HL-60 (cell line): ENCODE data around the gene IL17RD.

ENCODE experiments used
- DNase-seq, 2 experiments: peaks; one replicate each; pipeline ENCODE4 v3.0.0-alpha.2; 2010 to 2020; ENCODE audit warnings: low read depth in 1 of 2, low spot score in 1 of 2
- H3K27ac ChIP-seq: fragments of 250-450 bp; sonication (Bioruptor Pico); replicated peaks from 2 replicates; pipeline ENCODE4 v1.5.1; 2020; ENCODE audit warnings: mild to moderate bottlenecking, moderate library complexity
- H3K27me3 ChIP-seq: fragments of 250-450 bp; sonication (Bioruptor Pico); 2 replicates; pipeline ENCODE4 v1.5.1; 2021; ENCODE audit warnings: mild to moderate bottlenecking, moderate library complexity; ENCODE audit not compliant: insufficient read depth, poor library complexity, severe bottlenecking
- H3K4me3 ChIP-seq: replicated peaks from 2 replicates; pipeline ENCODE4 v1.5.1; 2011; ENCODE audit warnings: mild to moderate bottlenecking, control low read depth, low read length; ENCODE audit not compliant: insufficient read depth
- CTCF ChIP-seq: IDR thresholded peaks from one replicate; pipeline ENCODE4 v1.5.1; 2011; ENCODE audit warnings: low read length, control low read depth, inconsistent platforms; ENCODE audit not compliant: insufficient read depth
- GABPA ChIP-seq: IDR thresholded peaks from 2 replicates; pipeline ENCODE4 v1.6.1; 2012; ENCODE audit warnings: low read depth
- POLR2AphosphoS5 ChIP-seq: IDR thresholded peaks from 2 replicates; pipeline ENCODE4 v1.6.1; 2012; ENCODE audit warnings: low read depth
- SPI1 ChIP-seq: IDR thresholded peaks from 2 replicates; pipeline ENCODE4 v1.6.1; 2012; ENCODE audit warnings: low read depth, mild to moderate bottlenecking, borderline replicate concordance
- TF ChIP-seq, protein P1 (sequence below): IDR thresholded peaks from 2 replicates; pipeline ENCODE4 v1.6.1; 2012; ENCODE audit warnings: low read depth; ENCODE audit not compliant: insufficient replicate concordance

IL17RD gene

GRCh38 chr3:57155310-57155643, 9.9 kb downstream of the IL17RD start:
- no peak overlapping the region for H3K27ac ChIP-seq
- peaks cover 9% of the 10 kb centered on the region for H3K27me3 ChIP-seq
- TF ChIP-seq, protein P1, sequence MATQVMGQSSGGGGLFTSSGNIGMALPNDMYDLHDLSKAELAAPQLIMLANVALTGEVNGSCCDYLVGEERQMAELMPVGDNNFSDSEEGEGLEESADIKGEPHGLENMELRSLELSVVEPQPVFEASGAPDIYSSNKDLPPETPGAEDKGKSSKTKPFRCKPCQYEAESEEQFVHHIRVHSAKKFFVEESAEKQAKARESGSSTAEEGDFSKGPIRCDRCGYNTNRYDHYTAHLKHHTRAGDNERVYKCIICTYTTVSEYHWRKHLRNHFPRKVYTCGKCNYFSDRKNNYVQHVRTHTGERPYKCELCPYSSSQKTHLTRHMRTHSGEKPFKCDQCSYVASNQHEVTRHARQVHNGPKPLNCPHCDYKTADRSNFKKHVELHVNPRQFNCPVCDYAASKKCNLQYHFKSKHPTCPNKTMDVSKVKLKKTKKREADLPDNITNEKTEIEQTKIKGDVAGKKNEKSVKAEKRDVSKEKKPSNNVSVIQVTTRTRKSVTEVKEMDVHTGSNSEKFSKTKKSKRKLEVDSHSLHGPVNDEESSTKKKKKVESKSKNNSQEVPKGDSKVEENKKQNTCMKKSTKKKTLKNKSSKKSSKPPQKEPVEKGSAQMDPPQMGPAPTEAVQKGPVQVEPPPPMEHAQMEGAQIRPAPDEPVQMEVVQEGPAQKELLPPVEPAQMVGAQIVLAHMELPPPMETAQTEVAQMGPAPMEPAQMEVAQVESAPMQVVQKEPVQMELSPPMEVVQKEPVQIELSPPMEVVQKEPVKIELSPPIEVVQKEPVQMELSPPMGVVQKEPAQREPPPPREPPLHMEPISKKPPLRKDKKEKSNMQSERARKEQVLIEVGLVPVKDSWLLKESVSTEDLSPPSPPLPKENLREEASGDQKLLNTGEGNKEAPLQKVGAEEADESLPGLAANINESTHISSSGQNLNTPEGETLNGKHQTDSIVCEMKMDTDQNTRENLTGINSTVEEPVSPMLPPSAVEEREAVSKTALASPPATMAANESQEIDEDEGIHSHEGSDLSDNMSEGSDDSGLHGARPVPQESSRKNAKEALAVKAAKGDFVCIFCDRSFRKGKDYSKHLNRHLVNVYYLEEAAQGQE = no peak
- TF ChIP-seq SPI1 = no peak
- no peak for TF ChIP-seq CTCF
- no peak for TF ChIP-seq POLR2AphosphoS5
- TF ChIP-seq GABPA = no peak
- no peak overlapping the region for H3K4me3 ChIP-seq
- DNase-seq = no peak

DNA sequence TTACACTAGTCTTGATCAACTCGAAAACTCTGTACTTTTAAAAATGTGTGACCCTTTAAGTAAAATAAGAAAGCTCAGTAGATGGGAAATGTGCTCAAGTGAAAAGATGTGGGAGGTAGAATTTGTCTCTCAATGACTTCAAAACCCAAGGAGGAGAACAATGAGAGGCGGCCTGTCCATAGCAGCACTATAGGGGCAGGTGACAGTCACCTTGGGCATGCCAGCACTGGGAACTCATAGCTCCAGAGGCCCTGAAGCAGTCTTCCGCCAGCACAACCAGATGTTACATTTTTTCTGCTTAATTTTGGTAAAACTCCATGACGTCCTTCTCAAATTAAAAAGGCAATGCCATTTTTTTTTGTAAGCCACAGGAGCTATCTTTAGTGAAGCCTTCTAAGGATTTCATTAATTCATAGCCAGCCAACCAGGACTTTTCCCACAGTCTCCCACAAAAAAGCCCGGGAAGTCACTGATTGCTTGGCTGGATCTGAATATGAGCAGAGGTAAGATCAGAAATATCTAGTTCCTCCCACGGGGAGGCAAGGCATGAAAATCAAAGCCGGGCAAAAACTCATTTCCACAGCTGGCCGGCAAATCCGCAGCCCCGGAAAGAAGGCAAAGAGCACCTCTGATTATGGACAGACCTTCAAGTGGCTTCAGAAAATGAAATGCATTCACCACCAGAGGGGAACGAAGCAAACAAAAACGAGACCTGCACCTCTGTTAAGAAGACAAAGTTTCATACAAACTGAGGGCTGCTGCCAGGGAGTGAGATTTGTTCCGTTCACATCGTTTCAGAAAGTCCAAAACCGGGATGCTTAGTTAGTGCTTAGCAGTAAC, 10.5 kb downstream of the IL17RD start:
- no peak overlapping the region for H3K4me3 ChIP-seq
- TF ChIP-seq POLR2AphosphoS5 (no peak), GABPA (no peak), CTCF (no peak), SPI1 (no peak)
- TF ChIP-seq, protein P1 = no peak
- DNase-seq = no peak
- H3K27ac ChIP-seq = no peak overlapping the region
- peaks cover 9% of the 10 kb centered on the region for H3K27me3 ChIP-seq

DNA sequence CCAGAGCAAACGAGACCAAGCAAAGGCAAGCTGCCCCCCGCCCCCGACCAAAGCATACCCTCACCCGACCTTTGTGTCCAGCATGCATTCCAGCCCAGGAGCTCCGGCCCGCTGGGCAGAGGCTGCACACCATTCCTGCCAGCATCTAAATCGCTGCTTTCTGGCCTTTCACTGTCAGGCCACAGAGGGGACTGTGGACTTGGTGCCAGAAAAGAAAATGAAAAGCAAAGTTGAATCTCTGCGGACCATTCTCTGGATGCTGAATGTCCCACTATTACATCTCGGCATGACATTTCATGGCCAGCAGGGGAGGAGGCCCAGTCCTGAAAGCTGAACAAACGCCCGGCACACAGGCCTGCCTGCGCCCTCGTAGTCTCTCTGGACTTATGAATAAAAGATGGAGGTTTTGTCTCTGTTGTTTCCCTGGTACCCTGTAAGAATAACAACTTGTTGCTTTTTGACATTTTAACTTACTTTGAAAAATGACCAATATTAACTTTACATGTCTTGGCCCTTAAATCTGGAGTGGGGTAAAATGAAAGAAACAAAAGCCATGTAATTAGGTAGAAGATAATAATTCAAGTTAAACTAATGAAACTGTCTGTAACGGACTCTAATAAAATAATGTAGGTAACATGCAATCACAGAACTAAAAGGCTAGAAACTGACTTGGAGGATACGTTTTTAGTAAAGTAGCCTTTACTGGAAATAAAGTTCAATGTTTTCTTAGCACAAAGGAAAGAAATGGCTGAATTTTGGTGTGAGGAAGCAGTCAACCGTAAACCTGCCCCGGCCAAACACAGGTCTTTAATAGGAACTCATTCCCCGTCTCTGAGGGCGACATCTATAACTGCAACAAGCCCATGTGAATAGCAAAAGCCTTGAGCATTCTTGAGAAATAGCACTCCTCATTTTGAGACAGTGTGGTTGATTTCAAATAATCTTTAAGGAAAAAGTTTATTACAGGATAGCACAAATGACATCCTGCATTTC, 12.7 kb downstream of the IL17RD start:
- no peak for DNase-seq
- Histone ChIP-seq H3K4me3 (no peak overlapping the region), H3K27me3 (peaks cover 9% of the 10 kb centered on the region), H3K27ac (no peak overlapping the region)
- TF ChIP-seq, protein P1 = no peak
- TF ChIP-seq POLR2AphosphoS5 = no peak
- TF ChIP-seq CTCF = no peak
- no peak for TF ChIP-seq SPI1
- no peak for TF ChIP-seq GABPA
